ENCODE measurements around the gene EPB41. TPM values are rescaled to one million over a fixed set of nuclear protein-coding genes. Genes with fewer than 3 reads are reported as not detected.

The EPB41 gene
- total RNA-seq, 1 donor from 2014 or later: 15.5 TPM

DNA sequence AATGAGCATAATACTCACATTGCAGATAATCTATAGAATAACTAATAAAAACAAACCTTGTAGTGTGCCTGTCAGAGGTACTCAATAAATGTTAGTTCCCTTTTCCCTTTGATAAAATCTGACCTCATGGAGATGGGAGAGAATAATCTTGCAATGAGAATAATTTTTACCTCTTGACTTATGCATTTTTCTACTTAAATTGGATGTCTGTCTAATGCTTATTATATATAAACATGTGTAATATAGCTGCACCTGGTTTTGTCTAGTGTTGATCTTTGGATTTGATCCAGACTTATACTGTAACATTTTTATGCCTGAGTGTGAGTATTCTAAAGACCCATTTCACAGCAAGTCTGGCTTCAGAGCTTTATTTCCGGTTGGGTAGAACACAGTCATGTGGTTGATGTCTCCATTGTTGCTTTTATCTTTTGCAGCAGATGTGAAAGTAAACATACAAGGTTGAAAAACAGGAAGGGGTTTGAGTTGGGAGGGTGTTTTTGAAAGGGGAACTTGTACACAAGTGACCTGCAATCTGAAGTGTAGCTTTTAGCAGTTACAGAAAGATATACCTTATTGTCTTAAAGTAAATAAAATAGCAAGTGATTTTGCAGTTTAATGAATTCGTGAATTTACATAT is 12.4 kb downstream of the EPB41 start:
- TF ChIP-seq, protein P1, sequence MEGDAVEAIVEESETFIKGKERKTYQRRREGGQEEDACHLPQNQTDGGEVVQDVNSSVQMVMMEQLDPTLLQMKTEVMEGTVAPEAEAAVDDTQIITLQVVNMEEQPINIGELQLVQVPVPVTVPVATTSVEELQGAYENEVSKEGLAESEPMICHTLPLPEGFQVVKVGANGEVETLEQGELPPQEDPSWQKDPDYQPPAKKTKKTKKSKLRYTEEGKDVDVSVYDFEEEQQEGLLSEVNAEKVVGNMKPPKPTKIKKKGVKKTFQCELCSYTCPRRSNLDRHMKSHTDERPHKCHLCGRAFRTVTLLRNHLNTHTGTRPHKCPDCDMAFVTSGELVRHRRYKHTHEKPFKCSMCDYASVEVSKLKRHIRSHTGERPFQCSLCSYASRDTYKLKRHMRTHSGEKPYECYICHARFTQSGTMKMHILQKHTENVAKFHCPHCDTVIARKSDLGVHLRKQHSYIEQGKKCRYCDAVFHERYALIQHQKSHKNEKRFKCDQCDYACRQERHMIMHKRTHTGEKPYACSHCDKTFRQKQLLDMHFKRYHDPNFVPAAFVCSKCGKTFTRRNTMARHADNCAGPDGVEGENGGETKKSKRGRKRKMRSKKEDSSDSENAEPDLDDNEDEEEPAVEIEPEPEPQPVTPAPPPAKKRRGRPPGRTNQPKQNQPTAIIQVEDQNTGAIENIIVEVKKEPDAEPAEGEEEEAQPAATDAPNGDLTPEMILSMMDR (conservative IDR thresholded peaks at IDR 0.05; ENCODE audit: low read depth, low read length): no peak
- no peak for DNase-seq (ENCODE audit: low read depth)
- no peak overlapping the region for H3K4me3 ChIP-seq (ENCODE audit: low read depth, low read length)

DNA sequence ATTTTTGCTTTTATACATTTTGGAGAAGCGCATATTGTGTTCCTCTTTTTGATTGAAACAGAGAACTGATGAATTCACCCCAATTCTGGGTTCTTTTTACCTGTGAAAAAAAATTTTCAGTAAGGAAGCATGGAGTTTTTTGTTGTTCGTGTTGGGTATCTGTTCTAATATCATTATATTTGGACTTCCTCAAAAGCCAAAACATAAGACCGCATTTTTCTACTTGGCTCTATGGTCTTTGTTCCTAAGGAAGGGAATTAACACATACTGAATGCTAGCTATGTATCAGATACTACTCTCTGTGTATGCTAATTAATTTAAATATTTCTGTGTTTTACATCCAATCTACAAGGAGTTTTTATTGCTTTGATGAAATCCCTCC is 12.9 kb downstream of the EPB41 start:
- H3K4me3 ChIP-seq (ENCODE audit: low read depth, low read length): no peak overlapping the region
- no peak for DNase-seq (ENCODE audit: low read depth)
- TF ChIP-seq, protein P1 (conservative IDR thresholded peaks at IDR 0.05; ENCODE audit: low read depth, low read length): no peak

DNA sequence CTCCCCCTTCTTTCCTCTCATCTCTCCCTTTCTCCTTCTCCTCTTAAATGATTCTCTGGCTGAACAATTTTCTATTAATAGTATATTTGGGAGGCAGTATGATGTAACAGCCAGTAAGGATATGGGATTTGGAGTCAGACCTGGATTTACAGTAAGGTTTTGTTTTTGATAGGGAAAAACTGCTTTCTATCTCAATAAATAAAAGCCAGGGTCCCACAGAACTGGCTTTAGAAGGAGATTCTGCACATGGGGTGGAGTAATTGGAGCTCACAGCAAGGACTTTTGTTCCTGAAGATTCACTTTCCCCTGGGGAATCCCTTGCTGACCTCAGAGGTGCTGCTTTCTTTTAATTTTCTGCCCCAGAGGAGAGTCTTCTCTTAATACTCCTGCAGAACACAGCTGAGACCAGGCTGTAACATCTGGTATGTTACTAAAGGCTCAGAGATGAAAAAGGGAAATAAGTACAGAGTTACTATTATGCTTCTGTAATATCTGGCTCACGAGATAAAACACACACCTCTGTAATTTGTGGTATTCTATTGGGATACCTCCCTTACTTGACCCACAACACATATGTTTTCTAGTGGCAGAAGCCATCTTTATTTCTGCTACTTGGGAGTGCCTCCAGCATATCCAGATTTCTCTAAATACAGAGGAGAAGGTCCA is 13.4 kb downstream of the EPB41 start:
- H3K4me3 ChIP-seq (ENCODE audit: low read depth, low read length): no peak overlapping the region
- TF ChIP-seq, protein P1 (conservative IDR thresholded peaks at IDR 0.05; ENCODE audit: low read depth, low read length): no peak
- DNase-seq (ENCODE audit: low read depth): no peak

- TF ChIP-seq, protein P1 (conservative IDR thresholded peaks at IDR 0.05; ENCODE audit: low read depth, low read length): no peak
- no peak for DNase-seq (ENCODE audit: low read depth)
- H3K4me3 ChIP-seq (ENCODE audit: low read depth, low read length): no peak overlapping the region
Measured at GRCh38 chr1:28928314-28928941, 14.1 kb downstream of the EPB41 start.

- TF ChIP-seq, protein P1 (conservative IDR thresholded peaks at IDR 0.05; ENCODE audit: low read depth, low read length): no peak
- DNase-seq (ENCODE audit: low read depth): no peak
- no peak overlapping the region for H3K4me3 ChIP-seq (ENCODE audit: low read depth, low read length)
Measured at GRCh38 chr1:28933277-28933676, 18.9 kb downstream of the EPB41 start.

- no peak for DNase-seq (ENCODE audit: low read depth)
- TF ChIP-seq, protein P1 (conservative IDR thresholded peaks at IDR 0.05; ENCODE audit: low read depth, low read length): no peak
- H3K4me3 ChIP-seq (ENCODE audit: low read depth, low read length): no peak overlapping the region
Measured at GRCh38 chr1:28933918-28934317, 19.5 kb downstream of the EPB41 start.
